ENCODE measurements around the gene UFSP2.

The UFSP2 gene

GRCh38 chr4:185359767-185360446 lies 65.9 kb downstream of the UFSP2 start:
- Mint-ChIP-seq H3K4me1 (ENCODE audit: low read depth) (no peaks in the 10 kb centered on the region), H3K4me3 (no peak overlapping the region), H3K9me3 (no peaks in the 10 kb centered on the region), H3K27me3 (ENCODE audit: low read depth) (no peaks in the 10 kb centered on the region), H3K36me3 (ENCODE audit: low read depth) (peaks cover 8% of the 10 kb centered on the region), H3K27ac (no peak overlapping the region)

- Mint-ChIP-seq H3K36me3 (ENCODE audit: low read depth) (peaks cover 11% of the 10 kb centered on the region), H3K4me3 (no peak overlapping the region), H3K9me3 (no peaks in the 10 kb centered on the region), H3K4me1 (ENCODE audit: low read depth) (no peaks in the 10 kb centered on the region), H3K27me3 (ENCODE audit: low read depth) (no peaks in the 10 kb centered on the region), H3K27ac (no peak overlapping the region)
Measured at GRCh38 chr4:185358959-185359358, 66.8 kb downstream of the UFSP2 start.

- H3K9me3 Mint-ChIP-seq: no peaks in the 10 kb centered on the region
- no peaks in the 10 kb centered on the region for H3K4me1 Mint-ChIP-seq (ENCODE audit: low read depth)
- peaks cover 12% of the 10 kb centered on the region for H3K36me3 Mint-ChIP-seq (ENCODE audit: low read depth)
- H3K27me3 Mint-ChIP-seq (ENCODE audit: low read depth): no peaks in the 10 kb centered on the region
- no peak overlapping the region for H3K4me3 Mint-ChIP-seq
- H3K27ac Mint-ChIP-seq: no peak overlapping the region
Measured at GRCh38 chr4:185358514-185358913, 67.2 kb downstream of the UFSP2 start.

GRCh38 chr4:185357733-185358440 lies 67.9 kb downstream of the UFSP2 start:
- Mint-ChIP-seq H3K4me1 (ENCODE audit: low read depth) (no peaks in the 10 kb centered on the region), H3K4me3 (no peak overlapping the region), H3K27ac (no peak overlapping the region), H3K27me3 (ENCODE audit: low read depth) (no peaks in the 10 kb centered on the region), H3K36me3 (ENCODE audit: low read depth) (peaks cover 16% of the 10 kb centered on the region), H3K9me3 (no peaks in the 10 kb centered on the region)

- no peaks in the 10 kb centered on the region for H3K9me3 Mint-ChIP-seq
- peaks cover 16% of the 10 kb centered on the region for H3K36me3 Mint-ChIP-seq (ENCODE audit: low read depth)
- no peaks in the 10 kb centered on the region for H3K27me3 Mint-ChIP-seq (ENCODE audit: low read depth)
- H3K27ac Mint-ChIP-seq: no peak overlapping the region
- no peak overlapping the region for H3K4me3 Mint-ChIP-seq
- H3K4me1 Mint-ChIP-seq (ENCODE audit: low read depth): no peaks in the 10 kb centered on the region
Measured at GRCh38 chr4:185357211-185357610, 68.6 kb downstream of the UFSP2 start.

- H3K9me3 Mint-ChIP-seq: no peaks in the 10 kb centered on the region
- no peaks in the 10 kb centered on the region for H3K27me3 Mint-ChIP-seq (ENCODE audit: low read depth)
- H3K27ac Mint-ChIP-seq: no peak overlapping the region
- no peak overlapping the region for H3K4me3 Mint-ChIP-seq
- H3K4me1 Mint-ChIP-seq (ENCODE audit: low read depth): peaks cover 6% of the 10 kb centered on the region
- H3K36me3 Mint-ChIP-seq (ENCODE audit: low read depth): peaks cover 28% of the 10 kb centered on the region
Measured at GRCh38 chr4:185352741-185353140, 73.0 kb downstream of the UFSP2 start.

- H3K27me3 Mint-ChIP-seq (ENCODE audit: low read depth): no peaks in the 10 kb centered on the region
- no peak overlapping the region for H3K4me3 Mint-ChIP-seq
- H3K36me3 Mint-ChIP-seq (ENCODE audit: low read depth): peaks cover 28% of the 10 kb centered on the region
- no peak overlapping the region for H3K27ac Mint-ChIP-seq
- H3K9me3 Mint-ChIP-seq: no peaks in the 10 kb centered on the region
- peaks cover 6% of the 10 kb centered on the region for H3K4me1 Mint-ChIP-seq (ENCODE audit: low read depth)
Measured at GRCh38 chr4:185352202-185352601, 73.6 kb downstream of the UFSP2 start.

GRCh38 chr4:185351691-185352090 lies 74.1 kb downstream of the UFSP2 start:
- Mint-ChIP-seq H3K36me3 (ENCODE audit: low read depth) (peaks cover 33% of the 10 kb centered on the region), H3K27me3 (ENCODE audit: low read depth) (no peaks in the 10 kb centered on the region), H3K9me3 (no peaks in the 10 kb centered on the region), H3K4me1 (ENCODE audit: low read depth) (peaks cover 9% of the 10 kb centered on the region), H3K27ac (no peak overlapping the region), H3K4me3 (no peak overlapping the region)

Data from T-helper 1 cell treated with Interleukin-12 subunit alpha and Interleukin-12 subunit beta and Interleukin-4 antibody, amounts not matched to agents 30 μg/mL and 1 μg/mL, for 36 hours (primary cell).